RPMI8226 (cell line): Measurements from ENCODE around the gene IGFBP5.

Experiments used
- DNase-seq: peaks from one replicate; pipeline ENCODE4 v3.0.0-alpha.2; 2015

The IGFBP5 gene, protein sequence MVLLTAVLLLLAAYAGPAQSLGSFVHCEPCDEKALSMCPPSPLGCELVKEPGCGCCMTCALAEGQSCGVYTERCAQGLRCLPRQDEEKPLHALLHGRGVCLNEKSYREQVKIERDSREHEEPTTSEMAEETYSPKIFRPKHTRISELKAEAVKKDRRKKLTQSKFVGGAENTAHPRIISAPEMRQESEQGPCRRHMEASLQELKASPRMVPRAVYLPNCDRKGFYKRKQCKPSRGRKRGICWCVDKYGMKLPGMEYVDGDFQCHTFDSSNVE

DNA sequence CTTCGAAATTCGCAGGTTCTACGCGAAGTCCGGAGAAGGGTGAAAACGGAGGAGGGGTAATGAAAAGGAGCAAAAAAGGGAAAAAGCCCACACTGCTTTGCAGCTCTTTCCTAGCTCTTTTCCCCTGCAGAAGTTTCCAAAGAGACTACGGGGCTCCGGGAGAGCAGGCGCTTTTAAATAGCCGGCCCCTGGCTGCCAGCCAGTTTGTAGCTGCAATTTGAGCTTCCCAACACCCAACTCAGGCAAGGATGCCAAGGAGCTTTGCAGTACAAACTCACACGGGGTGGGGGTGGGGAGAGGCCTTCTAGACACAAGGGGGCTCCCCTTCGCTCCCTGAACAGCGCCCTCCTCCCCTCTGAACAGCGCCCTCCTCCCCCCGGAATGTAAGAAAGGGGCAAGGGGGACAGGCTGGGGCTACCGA lies at the start of gene IGFBP5:
IGFBP5 (minus strand) TSS at position 149 of the 421 bp plus-strand sequence. CDS start 774 bp downstream, outside the sequence.
- no peak for DNase-seq

DNA sequence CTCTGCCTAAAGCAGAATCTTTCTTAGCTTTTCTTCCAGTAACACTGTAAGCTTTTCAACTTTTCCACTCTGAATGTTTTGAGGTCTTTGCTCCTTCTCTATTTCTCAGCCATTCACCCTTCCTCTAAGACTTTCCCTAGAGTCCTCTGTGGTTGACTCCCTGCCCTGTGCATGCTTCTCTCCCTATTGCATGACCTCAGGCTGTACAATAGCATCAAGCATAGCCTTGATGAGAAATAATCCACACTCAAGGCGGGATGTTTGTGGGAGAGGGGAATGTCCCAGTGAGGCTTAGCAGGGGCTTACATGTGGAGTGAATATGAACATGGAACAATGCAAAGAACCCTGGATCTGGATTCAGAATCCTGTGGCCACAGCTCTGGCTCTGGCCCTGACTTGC lies 48.4 kb upstream of the IGFBP5 start:
- no peak for DNase-seq

DNA sequence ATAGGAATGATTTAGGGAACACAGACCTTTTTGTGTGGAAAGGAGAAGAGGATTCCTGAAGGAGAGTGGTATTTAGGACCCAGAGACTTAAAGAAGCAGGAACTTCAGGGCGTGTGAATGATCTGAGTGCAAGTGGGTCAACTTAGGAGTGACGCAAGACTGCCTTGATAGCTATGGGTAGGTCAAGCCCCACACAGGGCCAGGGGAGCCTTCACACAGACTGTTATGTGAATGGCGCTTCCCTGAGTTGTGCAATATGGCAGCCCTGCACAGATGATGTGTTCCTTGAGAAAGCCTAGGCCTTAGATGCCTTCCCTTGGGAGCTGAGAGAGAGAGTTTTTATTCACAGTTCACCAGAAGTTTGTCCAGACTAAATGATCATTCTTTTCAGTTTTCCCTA lies 47.1 kb upstream of the IGFBP5 start:
- no peak for DNase-seq

DNA sequence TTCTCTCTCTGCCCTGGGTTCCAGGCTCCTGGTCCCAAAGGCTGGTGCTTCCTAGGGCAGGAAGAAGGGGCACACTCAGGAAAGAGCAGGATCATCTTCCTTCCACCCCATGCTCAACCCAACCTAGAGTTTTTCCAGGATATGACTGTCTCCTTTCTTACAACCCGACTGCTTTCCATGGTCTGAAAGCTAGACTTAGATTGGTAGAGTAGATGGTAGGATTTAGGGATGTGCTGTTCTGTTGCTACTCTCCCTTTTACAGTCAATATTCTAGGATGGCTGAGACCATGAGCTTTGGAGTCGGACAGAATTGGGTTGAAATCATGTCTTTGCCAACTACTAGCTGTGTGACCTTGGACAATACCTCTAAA lies 45.9 kb upstream of the IGFBP5 start:
- no peak for DNase-seq

DNA sequence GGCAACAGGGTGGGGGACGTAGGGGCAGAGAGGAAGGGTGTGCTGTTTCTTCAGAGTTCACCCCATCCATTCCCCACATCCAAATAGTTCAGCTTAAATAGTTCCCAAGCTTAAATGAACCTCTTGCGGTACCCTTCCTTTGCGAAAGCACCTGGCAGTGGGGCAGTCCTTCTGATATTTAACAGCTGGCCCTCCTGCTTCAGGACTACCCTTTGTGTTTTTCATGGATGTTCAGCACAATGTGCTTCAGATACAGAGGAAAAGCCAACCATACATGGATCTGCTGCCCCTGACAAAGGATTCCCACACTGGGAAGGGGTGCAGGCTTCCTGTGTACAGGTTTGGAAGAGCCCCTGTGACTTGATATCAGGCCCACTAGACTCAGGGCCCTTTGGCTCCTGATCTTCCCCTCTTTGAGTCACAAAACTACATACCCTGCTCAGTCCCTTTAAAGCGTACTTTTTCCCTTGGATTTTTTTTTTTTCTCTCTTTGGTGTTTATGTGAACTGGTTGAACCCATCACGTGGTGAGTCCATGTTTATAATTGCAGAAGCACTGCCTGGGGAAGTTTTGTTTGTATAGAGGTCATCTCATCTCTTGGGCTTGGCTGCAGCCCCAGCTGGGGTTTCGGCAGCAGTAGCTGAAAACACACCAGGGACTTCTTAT lies 45.3 kb upstream of the IGFBP5 start:
- no peak for DNase-seq

DNA sequence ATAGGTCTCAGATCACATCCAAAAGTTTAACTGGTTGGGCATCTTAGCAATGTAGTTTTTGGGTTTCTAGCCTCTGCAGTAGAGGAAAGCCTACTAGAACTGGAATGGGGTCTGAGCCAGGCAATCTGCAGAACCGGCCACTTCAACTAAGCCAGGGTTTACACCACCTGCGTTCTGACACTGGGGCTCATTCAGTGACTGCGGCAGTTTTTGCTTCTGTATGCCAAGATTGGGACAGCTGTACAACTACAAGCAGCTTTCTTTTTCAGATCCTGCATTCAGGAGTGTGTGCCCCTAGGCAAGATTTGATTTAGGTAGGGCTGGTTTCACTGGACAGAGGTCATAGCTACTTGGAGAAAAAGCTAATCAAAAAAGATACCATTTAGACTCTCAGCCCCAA lies 43.7 kb upstream of the IGFBP5 start:
- no peak for DNase-seq

DNA sequence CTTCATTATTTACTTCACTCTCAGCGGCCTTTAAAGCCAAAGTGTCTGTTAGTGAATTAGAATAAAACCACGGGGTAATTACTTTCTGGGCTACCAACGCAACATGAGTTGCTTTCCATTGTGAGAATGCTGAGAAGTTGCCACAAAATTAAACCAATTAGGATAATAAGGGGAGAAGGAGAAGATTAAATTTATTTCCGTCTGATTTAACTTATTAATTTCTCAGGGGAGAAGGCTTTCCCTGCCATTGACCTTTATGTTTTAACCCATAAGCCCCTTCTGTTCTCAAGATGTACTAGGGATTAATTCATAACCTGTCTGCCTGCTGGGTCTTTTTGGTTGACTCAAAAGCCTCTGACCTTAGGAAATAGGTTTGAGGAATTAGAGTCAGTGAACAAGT lies 42.3 kb upstream of the IGFBP5 start:
- DNase-seq = no peak

DNA sequence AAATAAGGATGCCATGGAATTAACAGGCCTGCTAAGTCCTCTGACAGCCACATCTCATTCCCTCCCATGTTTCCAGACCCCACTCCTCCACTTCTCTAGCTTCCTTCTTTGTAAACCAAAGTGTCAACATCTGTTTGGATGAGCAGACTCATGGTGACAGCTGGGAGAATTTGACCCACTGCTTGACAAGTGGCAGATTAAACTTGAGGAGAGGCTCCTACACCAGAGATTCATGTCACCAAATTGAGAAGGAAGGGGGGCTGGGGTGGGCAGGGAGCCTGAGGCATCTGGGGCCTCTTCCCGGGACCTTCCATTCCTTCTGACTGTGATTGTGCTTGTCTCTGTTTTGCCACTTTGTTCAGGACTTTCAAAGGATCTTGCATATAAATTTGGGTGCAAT lies 41.0 kb upstream of the IGFBP5 start:
- no peak for DNase-seq

DNA sequence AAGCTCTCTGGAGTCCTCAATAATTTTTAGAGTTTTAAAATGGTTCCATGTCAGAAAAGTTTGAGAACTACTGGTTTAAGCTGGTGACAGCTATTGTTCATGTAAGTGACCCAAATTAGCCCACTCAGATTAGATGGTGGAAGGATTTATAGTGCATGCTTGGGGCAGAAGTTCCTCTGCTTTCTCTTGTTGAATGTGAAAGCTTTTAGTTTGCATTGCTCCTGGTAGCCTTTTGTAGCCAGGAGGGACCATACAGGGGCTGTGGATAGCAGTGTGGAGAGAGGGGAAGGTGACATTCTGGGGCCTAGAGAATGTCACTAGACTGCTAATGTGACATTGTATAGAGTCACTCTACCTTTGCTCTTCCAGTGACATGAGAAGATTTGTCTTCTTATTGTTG lies 40.3 kb upstream of the IGFBP5 start:
- DNase-seq = no peak

DNA sequence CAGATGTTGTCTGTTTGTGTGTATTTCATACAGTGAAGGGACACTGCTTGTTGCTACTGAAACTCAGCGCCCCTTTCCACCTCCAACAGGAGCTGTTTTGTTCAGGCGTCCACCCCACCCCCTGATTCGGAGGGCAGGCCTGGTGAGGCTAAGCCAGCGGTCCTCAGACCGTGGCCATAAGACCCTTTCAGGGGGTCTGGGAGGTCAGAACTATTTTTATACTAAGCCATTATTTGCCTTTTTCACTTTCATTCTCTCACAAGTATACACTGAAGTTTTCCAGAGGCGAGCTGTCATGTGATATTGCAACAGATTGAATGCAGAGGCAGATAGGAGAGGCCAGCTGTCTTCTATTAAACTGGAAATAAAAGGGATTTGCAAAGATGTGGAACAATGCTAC lies 39.7 kb upstream of the IGFBP5 start:
- DNase-seq = no peak

DNA sequence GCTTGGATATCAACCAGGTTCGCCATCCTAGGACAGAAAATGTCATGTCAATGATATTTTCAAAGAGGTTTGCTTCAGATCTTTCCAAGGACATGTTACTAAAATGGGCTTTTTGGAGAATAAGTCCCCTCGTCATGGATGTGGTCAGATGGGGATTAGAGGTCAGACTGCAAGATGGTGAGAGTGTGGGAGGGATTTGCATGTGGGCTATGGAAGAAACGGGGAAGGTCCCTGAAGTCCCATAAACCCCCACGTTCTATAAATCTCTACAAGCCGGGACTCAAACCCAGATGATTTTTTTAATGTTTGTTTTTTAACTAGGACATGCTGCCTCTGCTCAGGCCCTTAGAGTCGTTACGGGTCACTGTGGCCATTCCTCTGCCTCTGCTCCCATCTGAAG lies 37.7 kb upstream of the IGFBP5 start:
- no peak for DNase-seq

DNA sequence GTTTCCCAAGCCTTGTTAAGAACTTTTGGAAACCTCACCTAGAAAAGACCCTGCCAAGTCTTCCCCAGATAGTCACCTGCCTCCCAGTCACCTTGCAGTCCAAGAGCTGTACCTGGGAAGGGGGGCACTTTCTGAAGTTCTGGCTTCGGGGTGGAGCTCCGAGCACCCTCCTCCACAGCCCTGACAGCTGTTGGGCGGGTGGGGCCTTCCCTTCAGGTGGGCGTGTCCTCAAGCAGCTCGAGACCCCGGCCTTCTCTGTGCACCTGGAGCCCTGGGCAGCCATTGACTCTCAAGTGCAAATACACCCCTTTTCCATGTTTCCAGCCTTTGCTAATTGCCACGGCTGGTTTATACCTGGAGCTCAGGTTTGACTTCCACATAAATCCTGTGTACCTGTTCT lies 37.0 kb upstream of the IGFBP5 start:
- DNase-seq = no peak

DNA sequence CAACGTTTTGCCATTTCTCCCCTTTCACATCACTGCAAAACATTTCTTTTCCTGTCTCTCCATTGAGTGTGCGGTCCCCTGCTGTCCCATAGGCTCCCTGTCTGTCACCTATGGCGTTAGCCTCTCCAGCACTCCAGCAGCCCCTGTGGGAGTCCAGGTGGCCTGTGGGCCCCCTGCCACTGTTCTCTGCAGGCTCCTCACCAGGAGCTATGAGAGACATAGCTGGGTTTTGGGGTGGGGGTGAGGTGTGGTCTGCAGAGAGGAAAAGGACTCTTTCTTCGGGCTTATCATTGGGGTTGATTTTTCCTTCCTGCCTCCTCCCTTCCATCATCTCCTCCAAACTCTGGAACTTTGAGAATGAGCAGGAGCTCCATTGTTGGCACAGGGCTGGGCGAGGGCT lies 36.1 kb upstream of the IGFBP5 start:
- no peak for DNase-seq

DNA sequence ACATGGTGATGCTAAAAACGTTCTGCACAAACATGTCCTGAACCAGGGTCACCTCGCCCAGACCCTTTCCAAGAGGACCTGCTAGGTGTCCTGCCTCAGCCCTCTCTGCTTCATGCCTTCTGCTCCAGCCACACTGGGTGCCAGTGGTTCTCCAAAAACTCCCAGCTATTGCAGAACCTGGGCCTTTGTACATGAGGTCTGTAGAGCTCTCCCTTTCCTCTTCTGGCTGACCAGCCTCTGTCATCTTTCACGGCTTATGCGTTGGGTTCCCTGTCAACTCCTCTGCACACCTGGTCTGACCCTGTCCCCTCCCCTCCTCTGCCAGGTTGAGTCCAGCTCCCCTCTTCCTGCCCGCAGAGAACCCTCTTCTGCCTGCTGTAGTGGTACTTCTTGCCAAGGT lies 35.5 kb upstream of the IGFBP5 start:
- no peak for DNase-seq

DNA sequence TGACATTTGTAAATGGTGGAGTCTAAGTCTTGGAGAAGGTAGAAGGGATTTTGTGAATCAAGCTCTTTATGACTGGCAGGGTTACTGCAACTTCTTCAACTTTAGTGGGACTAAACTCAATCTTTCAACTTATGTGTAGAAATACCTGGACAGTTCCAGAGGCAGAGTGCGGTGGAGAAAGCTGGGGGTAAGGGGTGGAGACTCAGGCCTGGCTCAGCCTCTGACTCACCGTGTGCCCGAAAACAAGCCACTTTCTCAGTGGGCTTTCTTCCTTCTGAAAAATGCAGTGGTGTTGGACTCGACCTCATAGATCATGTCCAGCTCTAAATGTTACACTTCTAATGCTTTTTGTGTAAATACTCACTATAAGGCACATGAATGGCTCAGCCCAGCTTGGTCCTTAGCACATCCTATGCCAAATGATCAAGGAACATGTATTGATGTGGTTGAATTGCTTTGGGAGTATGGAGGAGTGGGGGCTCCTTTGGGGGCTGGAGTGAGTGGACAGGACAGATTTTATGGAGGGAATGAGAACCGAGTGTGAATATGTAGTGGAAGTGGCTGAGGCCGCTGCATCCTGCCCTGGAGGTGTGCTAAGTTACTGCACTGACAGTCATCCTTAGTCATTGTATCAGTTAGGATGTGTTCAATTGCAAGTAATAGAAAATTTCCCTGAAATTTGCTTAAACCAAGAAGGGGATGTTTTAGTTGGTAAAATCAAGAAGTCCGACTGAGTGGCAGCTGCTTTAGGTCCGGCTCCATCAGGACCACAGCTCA lies 32.2 kb upstream of the IGFBP5 start:
- no peak for DNase-seq

DNA sequence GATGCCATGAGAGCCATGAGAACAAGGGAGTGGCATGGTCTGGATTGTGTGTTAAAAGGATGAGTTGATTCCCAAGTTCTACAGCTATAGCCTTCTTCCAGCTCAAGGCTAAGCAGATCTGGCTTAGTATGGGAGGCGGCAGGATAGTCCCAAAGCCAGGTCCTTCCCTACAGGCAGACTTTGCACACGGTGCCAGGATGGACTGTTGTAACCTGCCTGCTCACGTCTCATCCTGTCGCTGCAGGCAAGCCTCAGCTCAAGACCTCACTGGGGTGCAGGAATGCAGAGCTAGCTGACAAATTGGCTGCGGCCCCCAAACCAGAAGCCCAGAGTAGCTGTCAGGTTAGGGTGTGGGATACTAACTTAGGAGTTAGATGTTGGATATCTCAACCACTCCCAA lies 28.8 kb upstream of the IGFBP5 start:
- DNase-seq = no peak

DNA sequence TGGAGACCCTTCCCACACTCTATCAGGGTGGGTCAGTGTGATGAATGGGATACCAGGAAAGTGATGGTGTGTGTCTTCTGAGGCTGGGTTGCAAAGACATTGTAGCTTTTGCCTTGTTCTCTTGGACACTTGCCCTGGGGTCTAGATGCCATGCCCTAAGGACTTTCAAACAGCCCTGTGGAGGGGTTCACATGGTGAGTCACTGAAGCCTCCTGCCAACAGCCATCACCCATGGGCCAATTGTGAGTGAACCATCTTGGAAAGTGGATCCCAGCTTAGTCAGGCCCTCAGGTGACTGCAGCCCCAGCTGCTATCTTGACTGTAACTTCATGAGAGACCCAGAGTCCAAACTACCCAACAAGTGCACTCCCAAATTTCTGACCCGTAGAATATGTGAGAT lies 25.8 kb upstream of the IGFBP5 start:
- DNase-seq = no peak

DNA sequence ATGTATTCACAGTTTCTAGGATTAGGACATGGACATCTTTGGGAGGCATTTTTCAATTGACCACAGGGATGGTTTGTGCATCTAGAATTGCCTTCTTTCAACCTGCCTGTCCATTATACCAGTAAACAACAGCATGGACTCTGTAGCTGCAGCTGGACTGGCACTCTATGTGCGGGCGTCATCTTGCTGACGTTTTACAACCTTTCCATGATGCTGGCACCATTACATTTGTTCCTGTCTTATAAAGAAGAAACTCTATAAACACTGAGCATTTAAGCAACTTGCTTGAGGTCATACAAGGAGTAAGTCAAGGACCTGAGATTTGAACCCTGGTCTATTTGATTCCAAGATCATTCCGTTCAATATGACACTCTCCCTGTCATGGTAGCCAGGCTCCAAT lies 25.4 kb upstream of the IGFBP5 start:
- no peak for DNase-seq

DNA sequence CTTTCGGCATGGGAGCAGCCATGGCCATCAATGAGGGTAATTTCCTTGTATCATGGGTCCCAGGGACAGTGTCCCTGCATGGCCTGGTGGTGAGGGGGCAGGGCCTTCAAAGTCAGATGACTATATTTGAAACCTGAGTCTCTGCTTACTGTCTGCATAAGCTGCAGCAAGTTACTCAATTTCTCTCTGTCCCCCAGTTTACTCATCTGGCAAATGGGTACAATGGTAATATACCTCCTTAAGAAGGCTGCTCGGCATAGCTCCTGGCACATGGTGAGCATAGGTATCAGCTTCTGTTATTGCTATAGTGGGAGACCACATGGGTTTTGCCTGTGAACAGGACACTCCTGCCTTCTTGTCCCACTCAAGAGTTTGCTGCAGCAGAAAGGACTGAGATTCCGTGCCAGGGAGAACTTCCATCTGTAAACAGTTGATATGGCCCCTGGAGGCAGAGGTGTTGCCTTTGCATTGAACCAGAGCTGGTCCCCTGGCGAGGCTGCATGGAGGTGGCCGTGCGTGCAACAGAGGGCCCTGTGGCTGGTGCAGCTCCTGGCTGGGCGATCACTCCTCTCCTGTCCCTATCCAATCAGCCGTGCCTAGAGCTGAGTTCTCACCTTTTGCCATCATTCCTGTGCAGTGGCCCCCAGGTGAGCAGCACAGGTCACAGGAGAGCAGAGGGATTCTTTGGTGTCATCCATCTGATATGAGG lies 22.7 kb upstream of the IGFBP5 start:
- DNase-seq = no peak

DNA sequence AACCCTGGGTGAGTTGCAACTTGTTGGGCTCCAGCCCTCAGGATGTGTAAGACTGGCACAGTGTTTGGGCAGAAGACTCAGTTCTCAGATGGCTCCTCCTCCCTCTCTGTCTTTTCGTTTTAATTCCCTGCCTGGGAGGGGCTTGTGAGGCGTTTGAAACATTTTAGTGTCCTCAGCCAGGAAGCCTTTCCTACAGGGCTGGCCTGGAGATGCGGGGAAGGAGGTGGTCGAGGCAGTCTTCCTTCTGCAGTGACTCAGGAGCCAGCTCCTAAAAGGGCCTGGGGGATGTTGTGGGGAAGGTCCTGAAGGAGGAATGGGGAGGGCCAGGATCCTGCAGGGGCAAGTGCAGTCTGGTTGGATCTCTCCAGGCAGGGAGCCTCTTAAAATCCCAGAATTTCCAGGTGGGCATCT lies 22.1 kb upstream of the IGFBP5 start:
- no peak for DNase-seq

DNA sequence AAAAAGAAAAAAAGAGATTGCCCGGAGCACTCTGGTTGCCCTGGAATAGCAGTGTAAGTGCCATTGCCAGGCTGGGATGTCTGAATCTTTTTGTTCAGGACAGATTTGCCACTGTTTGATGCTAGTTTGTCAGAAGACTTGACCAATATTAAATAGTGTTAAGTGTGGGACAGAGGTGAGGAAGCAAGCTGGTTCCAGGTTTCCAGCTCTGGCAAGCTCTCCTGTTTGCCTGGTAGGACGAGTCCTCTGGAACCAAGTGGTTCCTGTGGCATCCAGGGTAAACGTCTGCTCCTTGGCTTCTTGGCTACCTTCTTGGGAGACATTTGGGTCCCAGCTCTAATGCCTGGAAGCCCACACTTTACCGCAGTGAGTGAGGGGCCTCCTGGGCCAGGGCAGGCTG lies 20.8 kb upstream of the IGFBP5 start:
- no peak for DNase-seq

DNA sequence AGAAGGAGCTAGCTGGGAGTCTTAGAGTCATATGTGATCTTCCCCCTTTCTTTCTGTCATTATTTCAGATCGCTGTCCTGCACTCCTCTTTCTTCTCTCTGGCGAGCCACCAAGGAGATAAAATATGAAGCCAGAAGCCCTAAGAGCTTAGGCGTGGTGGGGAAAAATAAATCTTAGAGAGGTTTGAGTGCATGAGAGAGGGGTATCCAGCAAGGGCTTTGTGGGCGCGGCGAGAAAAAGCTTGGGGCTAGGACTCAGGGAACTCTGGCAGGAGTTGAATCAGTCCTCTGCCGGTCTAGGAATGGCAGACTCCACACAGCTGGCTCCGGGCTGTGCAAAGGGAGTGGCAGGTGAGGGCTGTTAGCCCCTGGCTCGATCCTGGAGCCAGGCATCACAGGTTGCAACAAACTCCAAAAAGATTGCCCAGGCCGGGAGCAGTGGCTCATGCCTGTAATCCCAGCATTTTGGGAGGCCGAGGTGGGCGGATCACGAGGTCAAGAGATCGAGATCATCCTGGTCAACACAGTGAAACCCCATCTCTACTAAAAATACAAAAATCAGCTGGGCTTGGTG lies 20.1 kb upstream of the IGFBP5 start:
- DNase-seq = no peak

DNA sequence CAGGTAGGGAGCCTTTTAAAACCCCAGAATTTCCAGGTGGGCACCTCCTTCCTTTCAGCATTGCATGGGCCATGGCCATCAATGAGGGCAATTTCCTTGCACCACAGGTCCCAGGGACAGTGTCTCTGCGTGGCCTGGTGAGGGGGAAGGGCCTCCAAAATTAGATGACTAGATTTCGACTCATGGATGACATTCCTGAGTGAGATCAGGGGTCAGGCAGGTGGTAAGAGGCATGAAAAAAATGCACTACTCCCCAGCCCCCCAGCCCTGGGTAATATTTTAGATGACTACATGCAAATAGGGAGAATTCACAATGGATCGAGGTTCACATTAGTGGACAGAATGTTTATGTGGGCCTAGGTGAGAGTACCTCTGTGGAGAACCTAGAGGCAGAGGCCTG lies 19.0 kb upstream of the IGFBP5 start:
- DNase-seq = no peak
